HUES64 (cell line): ENCODE data around the gene LRRC15.
A peak's percentile ranks its signal among the peaks of the same experiment; 100 is the strongest.

ENCODE experiments used
- H3K27ac ChIP-seq: 2 replicates; pipeline ENCODE4 v1.7.0; 2013; ENCODE audit warnings: low read depth, low read length, inconsistent platforms
- H3K27me3 ChIP-seq: 2 replicates; pipeline ENCODE4 v1.6.1; 2013; ENCODE audit warnings: mild to moderate bottlenecking, low read length; ENCODE audit not compliant: insufficient read depth
- H3K36me3 ChIP-seq: 2 replicates; pipeline ENCODE4 v1.6.1; 2013; ENCODE audit warnings: mild to moderate bottlenecking, low read length; ENCODE audit not compliant: insufficient read depth
- H3K4me1 ChIP-seq: 2 replicates; pipeline ENCODE4 v1.6.1; 2013; ENCODE audit warnings: mild to moderate bottlenecking, low read length, moderate library complexity; ENCODE audit not compliant: insufficient read depth
- H3K4me3 ChIP-seq: 2 replicates; pipeline ENCODE4 v1.5.1; 2013; ENCODE audit warnings: mild to moderate bottlenecking, low read length, moderate library complexity
- H3K9ac ChIP-seq: 2 replicates; pipeline ENCODE4 v1.6.1; 2013; ENCODE audit warnings: mild to moderate bottlenecking, low read depth, low read length
- H3K9me3 ChIP-seq: 2 replicates; pipeline ENCODE4 v1.6.1; 2013; ENCODE audit warnings: low read depth, low read length; ENCODE audit not compliant: insufficient read depth
- WGBS: fragments of 150-250, 120-280 bp; methylation state at CpG from one replicate; pipeline ENCODE4 v1.1.7; 2013; ENCODE audit warnings: missing lambda C conversion rate; 5-methylcytosine and 5-hydroxymethylcytosine counted together

Gene LRRC15

GRCh38 chr3:194396859-194397756 is 27.6 kb upstream of the LRRC15 start:
- WGBS, result 3% methylated on average over 73 of the region's 73 CpGs
- H3K27me3 ChIP-seq, result peaks cover 48% of the 10 kb centered on the region
- H3K9ac ChIP-seq, result peak overlapping the region; percentile 17; the same call in 1 of the 2 replicates
- H3K4me3 ChIP-seq, result peak overlapping the region; percentile 48
- H3K4me1 ChIP-seq, result 0 out of 2 replicates have a peak, but pooled peaks cover 4% of the 10 kb centered on the region
- H3K27ac ChIP-seq, result no peak overlapping the region
- no peaks in the 10 kb centered on the region for H3K9me3 ChIP-seq
- H3K36me3 ChIP-seq, result no peaks in the 10 kb centered on the region

- H3K9me3 ChIP-seq, result no peaks in the 10 kb centered on the region
- no peak overlapping the region for H3K27ac ChIP-seq
- peaks cover 48% of the 10 kb centered on the region for H3K27me3 ChIP-seq
- H3K4me3 ChIP-seq, result peak overlapping the region; percentile 48
- H3K4me1 ChIP-seq, result 0 out of 2 replicates have a peak, but pooled peaks cover 4% of the 10 kb centered on the region
- no peak overlapping the region for H3K9ac ChIP-seq
- H3K36me3 ChIP-seq, result no peaks in the 10 kb centered on the region
- 6% methylated on average over 13 of the region's 13 CpGs for WGBS
These were observed 27.0 kb upstream of the LRRC15 start for GRCh38 chr3:194396539-194396858.

- Histone ChIP-seq H3K27ac (no peak overlapping the region), H3K4me3 (peak overlapping the region; percentile 48), H3K27me3 (peaks cover 48% of the 10 kb centered on the region), H3K36me3 (no peaks in the 10 kb centered on the region), H3K9ac (no peak overlapping the region), H3K4me1 (0 out of 2 replicates have a peak, but pooled peaks cover 4% of the 10 kb centered on the region), H3K9me3 (peaks cover 1% of the 10 kb centered on the region; the same call in 1 of the 2 replicates)
- 31% methylated on average over 26 of the region's 26 CpGs for WGBS
These were observed 26.4 kb upstream of the LRRC15 start for GRCh38 chr3:194395778-194396538.

- Histone ChIP-seq H3K9ac (no peak overlapping the region), H3K4me1 (0 out of 2 replicates have a peak, but pooled peaks cover 4% of the 10 kb centered on the region), H3K4me3 (no peak overlapping the region), H3K36me3 (no peaks in the 10 kb centered on the region), H3K27ac (no peak overlapping the region), H3K9me3 (peaks cover 6% of the 10 kb centered on the region; the same call in 1 of the 2 replicates), H3K27me3 (peaks cover 48% of the 10 kb centered on the region)
- WGBS, result 81% methylated on average over 5 of the region's 5 CpGs
These were observed 25.7 kb upstream of the LRRC15 start for GRCh38 chr3:194395212-194395611.

- 92% methylated on average over 7 of the region's 7 CpGs for WGBS
- no peak overlapping the region for H3K27ac ChIP-seq
These were observed 23.0 kb upstream of the LRRC15 start for GRCh38 chr3:194392576-194392975.

GRCh38 chr3:194390835-194391234 is 21.3 kb upstream of the LRRC15 start:
- peaks cover 6% of the 10 kb centered on the region; the same call in 1 of the 2 replicates for H3K9me3 ChIP-seq
- H3K4me1 ChIP-seq, result no peaks in the 10 kb centered on the region; the same call in 1 of the 2 replicates
- no peak overlapping the region for H3K4me3 ChIP-seq
- H3K36me3 ChIP-seq, result no peaks in the 10 kb centered on the region
- H3K27me3 ChIP-seq, result peaks cover 9% of the 10 kb centered on the region
- no peak overlapping the region for H3K27ac ChIP-seq
- H3K9ac ChIP-seq, result no peak overlapping the region

More at GRCh38 chr3:194392576-194392975, 23.0 kb upstream of the LRRC15 start:
- H3K9ac ChIP-seq, result no peak overlapping the region
- no peaks in the 10 kb centered on the region for H3K36me3 ChIP-seq
- peaks cover 6% of the 10 kb centered on the region; the same call in 1 of the 2 replicates for H3K9me3 ChIP-seq
- no peaks in the 10 kb centered on the region for H3K4me1 ChIP-seq
- H3K27me3 ChIP-seq, result peaks cover 26% of the 10 kb centered on the region
- H3K4me3 ChIP-seq, result no peak overlapping the region

GRCh38 chr3:194389269-194389668 is 19.7 kb upstream of the LRRC15 start:
- no peaks in the 10 kb centered on the region; the same call in 1 of the 2 replicates for H3K4me1 ChIP-seq
- peaks cover 6% of the 10 kb centered on the region; the same call in 1 of the 2 replicates for H3K9me3 ChIP-seq
- H3K4me3 ChIP-seq, result no peak overlapping the region
- H3K27me3 ChIP-seq, result no peaks in the 10 kb centered on the region
- no peak overlapping the region for H3K9ac ChIP-seq
- H3K27ac ChIP-seq, result no peak overlapping the region
- 93% methylated on average over 8 of the region's 8 CpGs for WGBS
- no peaks in the 10 kb centered on the region for H3K36me3 ChIP-seq

DNA sequence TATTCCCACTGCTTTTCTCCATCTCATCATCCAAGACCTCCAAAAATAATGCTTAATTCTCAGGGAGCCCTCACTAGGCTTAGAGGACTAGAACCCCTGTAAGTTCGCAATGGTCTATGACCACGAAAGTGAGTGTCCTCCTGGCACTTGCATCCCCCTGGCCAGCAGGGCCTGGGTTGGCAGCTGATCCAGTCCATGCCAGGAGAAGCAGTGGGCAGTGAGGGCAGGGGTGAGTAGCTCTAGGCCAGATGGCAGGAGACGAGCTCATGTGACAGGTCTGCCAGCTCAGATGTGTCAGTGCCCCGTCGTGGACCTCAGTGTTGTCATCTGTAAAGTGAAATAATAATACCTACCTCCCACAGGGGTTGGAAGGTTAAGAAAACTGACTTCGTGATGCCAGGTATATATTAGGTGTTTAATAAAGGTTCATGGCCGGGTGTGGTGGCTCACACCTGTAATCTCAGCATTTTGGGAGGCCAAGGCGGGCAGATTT is 18.4 kb upstream of the LRRC15 start:
- H3K4me1 ChIP-seq, result no peaks in the 10 kb centered on the region; the same call in 1 of the 2 replicates
- H3K9me3 ChIP-seq, result peaks cover 6% of the 10 kb centered on the region; the same call in 1 of the 2 replicates
- no peaks in the 10 kb centered on the region for H3K36me3 ChIP-seq
- H3K4me3 ChIP-seq, result no peak overlapping the region
- H3K9ac ChIP-seq, result no peak overlapping the region
- no peak overlapping the region for H3K27ac ChIP-seq
- H3K27me3 ChIP-seq, result no peaks in the 10 kb centered on the region
- 95% methylated on average over 6 of the region's 8 CpGs for WGBS

- H3K9me3 ChIP-seq, result peaks cover 6% of the 10 kb centered on the region; the same call in 1 of the 2 replicates
- whole genome bisulfite sequencing, result 96% methylated on average over 6 of the region's 6 CpGs
These were observed 17.7 kb upstream of the LRRC15 start for GRCh38 chr3:194387276-194387675.

DNA sequence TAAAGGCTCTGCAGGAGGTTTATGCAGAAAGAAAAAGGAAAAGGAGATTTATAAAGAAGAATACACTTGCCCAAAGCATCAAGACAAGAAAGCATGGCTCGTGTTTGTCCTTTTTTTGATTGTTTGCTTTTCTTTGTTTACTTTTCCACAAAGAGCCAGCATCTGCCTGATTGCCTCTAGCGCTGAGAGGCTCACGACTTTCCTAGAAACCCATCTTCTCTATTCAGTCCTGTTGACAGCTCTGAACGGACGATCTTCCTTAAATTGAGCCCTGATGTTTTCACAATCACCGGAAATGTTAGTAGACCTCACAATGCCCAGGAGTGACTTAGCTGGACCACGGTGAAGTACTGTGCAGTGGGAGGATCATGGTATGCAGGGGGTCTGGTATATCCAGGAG is 17.1 kb upstream of the LRRC15 start:
- peaks cover 6% of the 10 kb centered on the region; the same call in 1 of the 2 replicates for H3K4me1 ChIP-seq
- H3K9ac ChIP-seq, result no peak overlapping the region

More at GRCh38 chr3:194387276-194387675, 17.7 kb upstream of the LRRC15 start:
- H3K27me3 ChIP-seq, result no peaks in the 10 kb centered on the region
- H3K36me3 ChIP-seq, result no peaks in the 10 kb centered on the region
- no peak overlapping the region for H3K9ac ChIP-seq
- no peak overlapping the region for H3K4me3 ChIP-seq
- H3K27ac ChIP-seq, result no peak overlapping the region
- H3K4me1 ChIP-seq, result peaks cover 5% of the 10 kb centered on the region; the same call in 1 of the 2 replicates

More for the DNA sequence above, 17.1 kb upstream of the LRRC15 start:
- 79% methylated on average over 7 of the region's 7 CpGs for WGBS
- Histone ChIP-seq H3K4me3 (no peak overlapping the region), H3K27ac (no peak overlapping the region), H3K27me3 (no peaks in the 10 kb centered on the region), H3K36me3 (no peaks in the 10 kb centered on the region), H3K9me3 (peaks cover 6% of the 10 kb centered on the region; the same call in 1 of the 2 replicates)
